SK-N-SH (cell line): ENCODE results near the gene CDH15. TPM values are rescaled to one million over a fixed set of nuclear protein-coding genes. Genes with fewer than 3 reads are reported as not detected.
A peak's percentile ranks its signal among the peaks of the same experiment; 100 is the strongest.

Source experiments
- CTCF ChIA-PET: fragments of 300-600, 350-600 bp; formaldehyde crosslinking; extraction: SDS; loops from one replicate; lab custom pipeline; 2021; lab: Yijun Ruan, JAX
- POLR2A ChIA-PET: fragments of 350-600 bp; sonication (Branson Sonifier 250); formaldehyde crosslinking; extraction: SDS; loops from one replicate; lab custom pipeline; 2020; ENCODE audit warnings: antibody characterized with exemption, inconsistent platforms; lab: Yijun Ruan, JAX
- DNase-seq: peaks from one replicate; pipeline ENCODE4 v3.0.0; 2012
- H2AFZ ChIP-seq: fragments of 200-600 bp; sonication (generic); 2 replicates; pipeline ENCODE4 v1.8.1; 2016; ENCODE audit warnings: antibody characterized with exemption, mild to moderate bottlenecking, low read depth
- H3F3A ChIP-seq: fragments of 200-600 bp; sonication (generic); replicated peaks from 2 replicates; pipeline ENCODE3; 2016; ENCODE audit warnings: antibody characterized with exemption, mild to moderate bottlenecking; ENCODE audit not compliant: insufficient read depth
- H3K27ac ChIP-seq, 2 experiments: fragments of 200-500 bp in 1 of 2; fragments of 200-600 bp in 1 of 2; sonication (Bioruptor generic) in 1 of 2; sonication (generic), shearing (Covaris generic) in 1 of 2; 2 replicates each; pipeline versions ENCODE4 v1.5.1 to v1.6.1; 2014 to 2016; ENCODE audit warnings: low read depth in 2 of 2, inconsistent platforms in 1 of 2, low read length in 1 of 2, mild to moderate bottlenecking in 1 of 2, mixed read lengths in 1 of 2
- H3K27me3 ChIP-seq: fragments of 200-600 bp; sonication (generic), shearing (Covaris generic); 2 replicates; pipeline ENCODE4 v1.6.1; 2016; ENCODE audit warnings: mixed run types; ENCODE audit not compliant: insufficient read depth
- H3K36me3 ChIP-seq, 2 experiments: fragments of 200-500 bp in 1 of 2; fragments of 200-600 bp in 1 of 2; sonication (Bioruptor generic) in 1 of 2; sonication (generic) in 1 of 2; replicated peaks in 1 of 2; 2 replicates each; pipeline versions ENCODE3 to v1.5.1; 2014 to 2016; ENCODE audit warnings: low read length in 1 of 2, mild to moderate bottlenecking in 1 of 2; ENCODE audit not compliant: insufficient read depth in 2 of 2, control insufficient read depth in 1 of 2
- H3K4me1 ChIP-seq, 2 experiments: fragments of 200-500 bp in 1 of 2; fragments of 200-600 bp in 1 of 2; sonication (Bioruptor generic) in 1 of 2; sonication (generic), shearing (Covaris generic) in 1 of 2; 2 replicates each; pipeline versions ENCODE4 v1.5.1 to v1.6.1; 2014 to 2016; ENCODE audit warnings: low read depth in 1 of 2, low read length in 1 of 2, mixed run types in 1 of 2; ENCODE audit not compliant: insufficient read depth in 2 of 2, control insufficient read depth in 1 of 2
- H3K4me2 ChIP-seq: fragments of 200-600 bp; sonication (generic), shearing (Covaris generic); 2 replicates; pipeline ENCODE4 v1.6.1; 2017; ENCODE audit warnings: mixed run types
- H3K4me3 ChIP-seq, 2 experiments: fragments of 200-500 bp in 1 of 2; fragments of 200-600 bp in 1 of 2; sonication (Bioruptor generic) in 1 of 2; sonication (generic), shearing (Covaris generic) in 1 of 2; 2 replicates each; pipeline versions ENCODE4 v1.5.1 to v1.8.1; 2014 to 2016; ENCODE audit warnings: low read depth in 2 of 2, inconsistent platforms in 1 of 2, low read length in 1 of 2, mild to moderate bottlenecking in 1 of 2, mixed read lengths in 1 of 2, moderate library complexity in 1 of 2
- H3K79me2 ChIP-seq: fragments of 200-600 bp; sonication (generic); 2 replicates; pipeline ENCODE4 v1.8.1; 2017; ENCODE audit warnings: mild to moderate bottlenecking; ENCODE audit not compliant: insufficient read depth
- H3K9ac ChIP-seq: fragments of 200-600 bp; sonication (generic); 2 replicates; pipeline ENCODE4 v1.6.1; 2017; ENCODE audit warnings: mixed run types
- H3K9me2 ChIP-seq: fragments of 200-600 bp; sonication (generic); 2 replicates; pipeline ENCODE4 v1.6.1; 2017; ENCODE audit warnings: mixed run types
- H3K9me3 ChIP-seq: fragments of 200-600 bp; sonication (generic); 2 replicates; pipeline ENCODE4 v1.6.1; 2017; ENCODE audit warnings: mixed run types, mild to moderate bottlenecking, moderate library complexity
- H4K20me1 ChIP-seq: fragments of 200-600 bp; sonication (generic); 2 replicates; pipeline ENCODE4 v1.6.1; 2017; ENCODE audit warnings: mild to moderate bottlenecking, mixed run types; ENCODE audit not compliant: insufficient read depth
- EP300 ChIP-seq, 2 experiments: IDR thresholded peaks; 2 replicates each; pipeline versions ENCODE4 v1.4.0 to v1.6.1; 2012; ENCODE audit warnings: borderline replicate concordance in 1 of 2, low read depth in 1 of 2, low read length in 1 of 2
- FOXJ3 ChIP-seq: sonication (generic); formaldehyde crosslinking; IDR thresholded peaks from 2 replicates; pipeline ENCODE4 v1.5.1; 2020; ENCODE audit warnings: mild to moderate bottlenecking, missing genetic modification reagents
- GABPA ChIP-seq: IDR thresholded peaks from 2 replicates; pipeline ENCODE4 v1.4.0; 2012; ENCODE audit warnings: low read depth, mild to moderate bottlenecking
- IRF3 ChIP-seq: fragments of 150-350 bp; IDR thresholded peaks from 2 replicates; pipeline ENCODE4 v1.6.1; 2016; ENCODE audit warnings: mild to moderate bottlenecking, low read depth, low read length
- JUND ChIP-seq: IDR thresholded peaks from 2 replicates; pipeline ENCODE4 v1.4.0; 2012
- MXI1 ChIP-seq: IDR thresholded peaks from 2 replicates; pipeline ENCODE4 v1.6.1; 2012; ENCODE audit warnings: mild to moderate bottlenecking, low read depth, low read length, improper control_type of control experiment
- NFIC ChIP-seq: IDR thresholded peaks from 2 replicates; pipeline ENCODE4 v1.4.0; 2012; ENCODE audit warnings: borderline replicate concordance
- TEAD4 ChIP-seq: IDR thresholded peaks from 2 replicates; pipeline ENCODE4 v1.4.0; 2012; ENCODE audit warnings: mild to moderate bottlenecking, borderline replicate concordance; ENCODE audit not compliant: insufficient read depth
- USF1 ChIP-seq: IDR thresholded peaks from 2 replicates; pipeline ENCODE4 v1.4.0; 2012; ENCODE audit warnings: low read depth, borderline replicate concordance
- YY1 ChIP-seq: IDR thresholded peaks from 2 replicates; pipeline ENCODE4 v1.4.0; 2012; ENCODE audit warnings: low read depth, mild to moderate bottlenecking
- ZBTB33 ChIP-seq: IDR thresholded peaks from 2 replicates; pipeline ENCODE4 v1.4.0; 2012; ENCODE audit warnings: low read depth, borderline replicate concordance
- WGBS: methylation state at CpG from one replicate; pipeline ENCODE4 v1.1.6; 2017; ENCODE audit warnings: low lambda C conversion rate; 5-methylcytosine and 5-hydroxymethylcytosine counted together
- polyA plus RNA-seq, 3 experiments: library from polyadenylated mRNA; depleted of rRNA; stranded (reverse); fragments of >200 nt; gene quantifications; 2 replicates each; pipeline ENCODE4 v1.2.3, GENCODE V29; 2012

Gene CDH15
- polyA plus RNA-seq, 1 of the 3 experiments (the other 2 are of a cell fraction): 0.03 TPM

- no peaks in the 10 kb centered on the region for H3K9me2 ChIP-seq
- H4K20me1 ChIP-seq: no peaks in the 10 kb centered on the region
- no peak overlapping the region for H3K4me3 ChIP-seq
- ChIA-PET CTCF (interaction anchor here (1.1 to 2.0 kb wide), 6 partner anchors 10 to 213 kb away, joined by 3 to 9 read pairs (median 5); no protein-coding TSS in a partner anchor), POLR2A (no interaction called here)
- H3F3A ChIP-seq: peaks cover 20% of the 10 kb centered on the region
- no peak overlapping the region for H2AFZ ChIP-seq
- TF ChIP-seq MXI1 (peak; percentile 39; the same call in 1 of the 2 replicates), USF1 (no peak), EP300 (IDR thresholded peaks at IDR 0.05; ENCODE audit: borderline replicate concordance in 1 of 2, low read depth in 1 of 2, low read length in 1 of 2) (no peak; a peak in 1 of 4 replicates), JUND (no peak)
- no peaks in the 10 kb centered on the region for H3K36me3 ChIP-seq
- no peak for DNase-seq
- WGBS: 52% methylated on average over 8 of the region's 19 CpGs
- H3K79me2 ChIP-seq: no peaks in the 10 kb centered on the region
- H3K27me3 ChIP-seq: no peaks in the 10 kb centered on the region
- no peak overlapping the region for H3K4me2 ChIP-seq
- no peaks in the 10 kb centered on the region for H3K9me3 ChIP-seq
- H3K4me1 ChIP-seq: peaks cover 0 to 54% of the 10 kb centered on the region in 2 experiments; a peak in 1 of 4 replicates
- H3K27ac ChIP-seq: peak overlapping the region in 1 of 2 experiments; percentile 16; a peak in 1 of 4 replicates
- no peak overlapping the region for H3K9ac ChIP-seq
Observed at GRCh38 chr16:89155184-89155679, 16.3 kb upstream of the CDH15 start.

- Histone ChIP-seq H3K4me2 (no peak overlapping the region), H3F3A (peaks cover 20% of the 10 kb centered on the region), H3K4me3 (no peak overlapping the region), H3K4me1 (peaks cover 0 to 47% of the 10 kb centered on the region in 2 experiments; a peak in 1 of 4 replicates), H3K9me3 (no peaks in the 10 kb centered on the region), H4K20me1 (no peaks in the 10 kb centered on the region), H3K79me2 (no peaks in the 10 kb centered on the region), H3K27ac (no peak overlapping the region; a peak in 1 of 4 replicates), H3K9me2 (no peaks in the 10 kb centered on the region), H2AFZ (no peak overlapping the region), H3K27me3 (no peaks in the 10 kb centered on the region), H3K36me3 (no peaks in the 10 kb centered on the region), H3K9ac (no peak overlapping the region)
- ChIA-PET POLR2A (no interaction called here), CTCF (interaction anchor here (0.6 to 2.0 kb wide), 7 partner anchors 9 to 344 kb away, joined by 3 to 9 read pairs (median 5); partner anchors contain the start of gene APRT)
- WGBS: 76% methylated on average over 14 of the region's 24 CpGs
- DNase-seq: no peak
- TF ChIP-seq IRF3 (no peak), NFIC (no peak), FOXJ3 (CRISPR knock-in tag) (no peak), ZBTB33 (no peak), GABPA (no peak), YY1 (no peak), TEAD4 (no peak)
Observed at GRCh38 chr16:89155851-89156739, 15.5 kb upstream of the CDH15 start.
